ENCODE measurements around the gene BICRAL.
"Not testable (repeated sequence)": the region's sequence is repeated elsewhere in the genome, so short reads cannot be mapped to it uniquely, and the experiment has no call there.

The BICRAL gene

GRCh38 chr6:42848700-42849099, 66.8 kb downstream of the BICRAL start:
- DNase-seq: no peak

GRCh38 chr6:42851599-42851998, 69.7 kb downstream of the BICRAL start:
- no peak for DNase-seq

- no peak for DNase-seq
Measured at GRCh38 chr6:42860036-42860435, 78.2 kb downstream of the BICRAL start.

- DNase-seq: no peak
Measured at GRCh38 chr6:42860481-42860880, 78.6 kb downstream of the BICRAL start.

- DNase-seq: no peak
Measured at GRCh38 chr6:42864602-42865001, 82.8 kb downstream of the BICRAL start.

GRCh38 chr6:42870145-42870936, 88.5 kb downstream of the BICRAL start:
- no peak for DNase-seq

GRCh38 chr6:42871711-42872110, 89.9 kb downstream of the BICRAL start:
- no peak for DNase-seq

GRCh38 chr6:42873313-42873712, 91.5 kb downstream of the BICRAL start:
- no peak for DNase-seq

- DNase-seq: no peak
Measured at GRCh38 chr6:42877695-42878094, 95.8 kb downstream of the BICRAL start.

GRCh38 chr6:42879372-42880239, 97.8 kb downstream of the BICRAL start, which contains the start of gene RPL7L1:
Gene RPL7L1, plus strand, starts transcription at chr6:42879616. Its CDS starts 295 bp downstream, at chr6:42879911.
- peak; percentile 97 for DNase-seq

- not testable (repeated sequence) for DNase-seq
Measured at GRCh38 chr6:42880240-42880817, 98.5 kb downstream of the BICRAL start.

- not testable (repeated sequence) for DNase-seq
Measured at GRCh38 chr6:42880871-42881270, 99.0 kb downstream of the BICRAL start.

- DNase-seq: no peak
Measured at GRCh38 chr6:42885702-42886101, 103.8 kb downstream of the BICRAL start.

- not testable (repeated sequence) for DNase-seq
Measured at GRCh38 chr6:42888201-42888600, 106.3 kb downstream of the BICRAL start.

- no peak for DNase-seq
Measured at GRCh38 chr6:42889815-42890214, 108.0 kb downstream of the BICRAL start.

- DNase-seq: peak; percentile 89
Measured at GRCh38 chr6:42890311-42891198, 108.7 kb downstream of the BICRAL start.

GRCh38 chr6:42891199-42891722, 109.4 kb downstream of the BICRAL start:
- no peak for DNase-seq

- not testable (repeated sequence) for DNase-seq
Measured at GRCh38 chr6:42894041-42894828, 112.4 kb downstream of the BICRAL start.

GRCh38 chr6:42896178-42896719, 114.4 kb downstream of the BICRAL start:
- no peak for DNase-seq

GRCh38 chr6:42898891-42899361, 117.1 kb downstream of the BICRAL start:
- peak; percentile 73 for DNase-seq

- no peak for DNase-seq
Measured at GRCh38 chr6:42899871-42900270, 118.0 kb downstream of the BICRAL start.

Data from NCI-H748 treated with DMSO at 0.1 percent for 48 hours (cell line).